ENCODE results near the gene PPP2R5D.
"Not testable (repeated sequence)": the region's sequence is repeated elsewhere in the genome, so short reads cannot be mapped to it uniquely, and the experiment has no call there.

Gene PPP2R5D

DNA sequence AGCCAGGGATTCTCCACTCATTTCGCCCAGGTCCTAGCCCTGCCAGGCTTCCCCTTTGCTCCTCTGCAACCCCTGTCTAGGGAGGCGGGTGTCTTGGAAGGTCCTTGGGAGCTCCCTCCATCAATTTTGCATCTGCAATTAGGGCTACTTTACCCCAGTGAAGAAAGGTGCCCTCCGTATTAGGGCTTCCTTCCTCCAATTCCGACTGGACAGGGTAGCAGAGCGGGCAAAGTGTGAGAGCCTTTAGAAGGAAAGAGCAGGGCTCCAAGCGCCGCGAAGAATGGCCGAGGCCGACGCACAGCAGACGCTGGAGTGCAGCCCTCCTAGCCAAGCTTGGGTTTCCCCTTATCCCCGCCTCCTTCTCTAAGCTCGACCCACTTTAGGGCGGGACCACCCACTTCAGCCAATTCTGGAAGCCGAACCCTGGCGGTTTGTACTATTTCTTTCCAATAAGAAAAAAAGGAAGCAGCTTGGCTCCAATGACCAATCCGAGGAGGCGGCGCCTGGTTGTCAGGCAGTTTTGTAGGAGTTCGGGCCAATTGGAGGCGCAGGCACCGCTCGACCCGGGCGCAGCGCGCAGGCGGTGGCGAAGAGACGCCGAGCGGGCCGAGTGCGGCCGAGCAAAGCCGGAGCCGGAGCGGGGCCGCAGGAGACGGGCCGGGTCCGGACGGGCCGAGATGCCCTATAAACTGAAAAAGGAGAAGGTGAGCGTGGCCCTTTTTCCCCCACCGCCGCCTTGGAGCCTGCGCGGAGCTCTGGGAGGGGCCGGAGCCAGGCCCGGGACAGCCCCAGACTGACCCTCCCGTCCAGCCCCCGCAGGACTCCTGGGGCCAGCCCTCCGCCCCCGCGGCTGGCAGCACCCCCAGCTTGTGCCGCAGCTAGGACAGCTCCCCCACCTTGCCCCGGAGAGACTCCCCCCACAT is at the start of gene PPP2R5D:
Gene PPP2R5D, plus strand, starts transcription at position 570 of the 923 bp plus-strand sequence. Its CDS starts 108 bp downstream, at position 678.
- peak; percentile 97 for DNase-seq (ENCODE audit: low read depth)

DNA sequence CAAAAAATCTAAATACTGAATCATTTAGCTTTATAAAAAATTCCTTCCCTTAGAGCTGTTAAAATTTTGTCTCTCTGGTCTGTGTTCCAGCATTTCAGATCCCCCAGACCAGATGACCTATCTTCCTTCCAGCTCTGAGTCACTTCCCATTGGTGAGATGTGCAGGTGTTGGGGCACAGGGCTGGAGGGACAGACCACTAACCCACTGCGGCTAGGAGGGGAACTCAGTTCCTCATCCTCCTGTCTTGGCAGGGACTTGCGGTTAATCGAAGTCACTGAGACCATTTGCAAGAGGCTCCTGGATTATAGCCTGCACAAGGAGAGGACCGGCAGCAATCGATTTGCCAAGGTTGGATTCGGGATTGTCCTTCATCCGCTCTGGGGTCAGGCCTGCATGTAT is 49.0 kb upstream of the PPP2R5D start:
- no peak for DNase-seq (ENCODE audit: low read depth)

DNA sequence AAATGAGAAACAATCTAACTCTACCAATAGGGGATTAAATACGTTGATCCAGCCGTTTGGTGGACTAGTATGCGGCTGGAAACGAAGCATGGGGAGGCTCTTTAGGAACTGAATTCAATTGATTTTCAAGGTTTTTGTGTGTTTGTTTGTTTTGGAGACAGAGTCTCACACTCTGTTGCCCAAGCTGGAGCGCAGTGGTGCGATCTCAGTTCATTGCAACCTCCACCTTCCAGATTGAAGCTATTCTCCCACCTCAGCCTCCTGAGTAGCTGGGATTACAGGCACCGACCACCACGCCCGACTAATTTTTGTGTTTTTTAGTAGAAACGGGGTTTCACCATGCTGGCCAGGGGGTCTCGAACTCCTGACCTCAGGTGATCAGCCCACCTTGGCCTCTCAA is 48.0 kb upstream of the PPP2R5D start:
- no peak for DNase-seq (ENCODE audit: low read depth)

- no peak for DNase-seq (ENCODE audit: low read depth)
Observed at GRCh38 chr6:42937548-42938427, 46.6 kb upstream of the PPP2R5D start.

DNA sequence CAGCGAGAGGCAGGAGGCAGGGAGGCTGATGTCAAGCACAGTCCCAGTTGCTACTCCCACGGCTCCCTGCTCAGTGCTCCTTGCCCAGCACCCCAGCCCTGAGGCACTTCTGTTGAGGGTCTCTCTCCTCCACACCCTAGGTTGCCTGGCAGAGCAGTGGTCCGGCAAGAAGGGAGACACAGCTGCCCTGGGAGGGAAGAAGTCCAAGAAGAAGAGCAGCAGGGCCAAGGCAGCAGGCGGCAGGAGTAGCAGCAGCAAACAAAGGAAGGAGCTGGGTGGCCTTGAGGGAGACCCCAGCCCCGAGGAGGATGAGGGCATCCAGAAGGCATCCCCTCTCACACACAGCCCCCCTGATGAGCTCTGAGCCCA is 46.0 kb upstream of the PPP2R5D start:
- no peak for DNase-seq (ENCODE audit: low read depth)

DNA sequence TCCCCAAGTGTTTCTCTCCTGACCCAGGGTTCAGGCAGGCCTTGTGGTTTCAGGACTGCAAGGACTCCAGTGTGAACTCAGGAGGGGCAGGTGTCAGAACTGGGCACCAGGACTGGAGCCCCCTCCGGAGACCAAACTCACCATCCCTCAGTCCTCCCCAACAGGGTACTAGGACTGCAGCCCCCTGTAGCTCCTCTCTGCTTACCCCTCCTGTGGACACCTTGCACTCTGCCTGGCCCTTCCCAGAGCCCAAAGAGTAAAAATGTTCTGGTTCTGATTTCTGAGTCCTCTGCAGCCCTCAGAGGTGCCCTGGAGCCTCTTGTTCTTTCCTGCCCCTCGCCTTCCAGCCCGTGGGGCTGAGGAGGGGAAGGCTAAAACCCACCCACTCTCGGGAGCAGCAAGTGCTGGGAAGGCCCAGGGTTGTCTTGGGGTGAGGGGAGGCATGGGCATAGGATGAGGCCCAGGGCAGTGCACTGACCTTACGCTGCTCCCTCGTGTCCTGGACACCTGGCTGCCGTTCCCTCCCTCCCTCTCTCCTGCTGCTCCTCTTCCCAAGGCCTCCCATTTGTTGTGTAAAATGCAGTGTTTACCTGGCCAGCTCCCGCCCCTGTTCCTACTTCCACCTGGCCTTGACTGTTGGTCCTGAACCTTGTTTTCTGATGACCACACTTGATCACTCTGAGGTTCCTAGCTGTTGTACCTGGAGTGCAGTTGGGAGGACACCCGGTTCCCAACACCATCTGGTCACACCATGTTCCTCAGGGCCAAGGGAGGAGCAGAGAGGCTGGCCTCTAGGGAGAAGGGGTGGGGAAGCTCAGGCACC is 45.2 kb upstream of the PPP2R5D start:
- no peak for DNase-seq (ENCODE audit: low read depth)

DNA sequence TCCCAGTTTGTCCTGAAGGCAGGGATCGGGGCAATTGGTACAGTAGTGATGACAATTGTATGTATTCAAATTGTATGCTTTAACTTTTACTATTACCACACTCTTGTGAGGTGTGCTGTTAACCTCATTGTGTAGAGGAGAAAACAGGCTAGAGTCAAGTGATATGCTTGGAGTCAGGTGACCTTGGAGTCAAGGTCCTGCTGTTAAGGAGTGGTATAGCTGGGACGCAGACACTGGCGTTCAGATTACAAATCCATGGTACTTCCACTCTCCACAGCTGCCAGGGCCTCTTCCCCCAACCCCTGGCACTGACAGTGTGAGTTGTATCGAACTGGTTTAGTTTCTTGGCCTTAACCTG is 44.6 kb upstream of the PPP2R5D start:
- DNase-seq (ENCODE audit: low read depth), result no peak

DNA sequence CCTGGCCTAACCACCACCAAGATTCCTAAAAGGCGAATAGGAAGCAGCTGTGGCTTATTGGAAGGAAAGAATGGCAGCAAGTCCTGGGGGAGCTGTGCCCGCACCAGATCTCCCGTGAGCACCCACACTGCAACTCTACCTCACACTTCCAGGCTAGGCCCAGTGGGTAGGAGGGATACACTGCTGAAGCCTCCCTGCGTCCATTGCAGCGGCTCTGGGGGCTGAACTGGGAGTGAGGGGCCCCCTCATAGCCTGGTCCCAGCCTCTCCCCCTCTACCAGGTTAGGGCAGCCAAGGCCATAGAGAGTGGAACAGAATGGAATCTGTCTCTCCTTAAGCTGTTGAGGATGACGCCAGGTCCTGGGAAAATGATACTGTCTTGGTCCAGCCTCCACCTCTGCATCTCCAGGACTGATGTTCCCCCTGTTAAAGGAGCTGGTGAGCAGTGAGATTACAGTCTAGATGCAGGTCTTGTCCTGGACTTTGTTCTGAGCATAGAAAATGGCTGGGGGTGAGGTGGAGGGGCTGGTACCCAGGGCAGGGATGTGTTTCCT is 43.8 kb upstream of the PPP2R5D start:
- no peak for DNase-seq (ENCODE audit: low read depth)

DNA sequence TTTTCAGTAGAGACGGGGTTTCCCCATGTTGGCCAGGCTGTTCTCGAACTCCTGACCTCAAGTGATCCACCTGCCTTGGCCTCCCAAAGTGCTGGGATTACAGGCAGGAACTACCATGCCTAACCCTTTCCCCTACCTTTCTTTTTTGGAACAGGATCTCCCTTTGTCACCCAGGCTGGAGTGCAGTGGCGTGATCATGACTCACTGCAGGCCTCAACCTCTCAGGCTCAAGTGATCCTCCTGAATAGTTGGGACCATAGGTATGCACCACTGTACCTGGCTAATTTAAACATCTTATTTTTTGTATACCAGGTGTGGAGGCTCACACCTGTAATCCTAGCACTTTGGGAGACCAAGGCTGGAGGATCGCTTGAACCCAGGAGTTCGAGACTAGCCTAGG is 43.0 kb upstream of the PPP2R5D start:
- not testable (repeated sequence) for DNase-seq (ENCODE audit: low read depth)

- DNase-seq (ENCODE audit: low read depth), result no peak
Observed at GRCh38 chr6:42942444-42942843, 41.9 kb upstream of the PPP2R5D start.

DNA sequence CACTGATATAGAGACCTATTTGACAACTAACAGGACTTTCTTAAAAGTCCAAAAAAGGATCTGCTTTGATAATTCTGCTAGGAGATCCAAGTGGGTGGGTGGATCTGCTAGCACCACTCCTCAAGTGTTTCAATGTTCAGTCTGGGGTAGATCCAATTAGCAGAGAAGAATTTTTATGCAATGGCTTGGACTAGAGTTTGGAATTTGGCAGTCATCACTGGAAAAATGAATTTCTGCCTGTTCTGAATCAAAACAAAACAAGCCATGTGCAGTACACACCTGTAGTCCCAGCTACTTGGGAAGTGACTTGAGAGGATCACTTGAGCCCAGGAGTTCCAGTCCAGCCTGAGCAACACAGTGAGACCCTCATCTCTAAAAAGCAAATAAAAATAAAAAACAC is 36.4 kb upstream of the PPP2R5D start:
- no peak for DNase-seq (ENCODE audit: low read depth)

DNA sequence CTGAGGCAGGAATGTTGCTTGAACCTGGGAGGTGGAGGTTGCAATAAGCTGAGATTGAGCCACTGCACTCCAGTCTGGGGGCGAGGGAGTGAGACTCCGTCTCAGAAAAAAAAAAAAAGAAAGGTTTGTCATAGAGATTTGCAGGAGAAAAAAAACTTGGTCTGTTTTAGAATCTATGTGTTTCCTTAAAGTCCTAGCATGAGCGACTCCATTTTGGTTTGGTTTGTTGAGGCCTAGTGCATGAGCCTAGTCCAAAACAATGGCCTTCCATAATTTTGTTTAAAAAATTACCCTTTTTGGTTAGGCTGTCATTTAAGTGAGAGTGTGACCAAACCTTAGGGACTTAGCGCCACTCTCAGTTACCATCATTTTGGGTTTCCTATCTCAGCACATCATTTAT is 32.0 kb upstream of the PPP2R5D start:
- DNase-seq (ENCODE audit: low read depth), result no peak

DNA sequence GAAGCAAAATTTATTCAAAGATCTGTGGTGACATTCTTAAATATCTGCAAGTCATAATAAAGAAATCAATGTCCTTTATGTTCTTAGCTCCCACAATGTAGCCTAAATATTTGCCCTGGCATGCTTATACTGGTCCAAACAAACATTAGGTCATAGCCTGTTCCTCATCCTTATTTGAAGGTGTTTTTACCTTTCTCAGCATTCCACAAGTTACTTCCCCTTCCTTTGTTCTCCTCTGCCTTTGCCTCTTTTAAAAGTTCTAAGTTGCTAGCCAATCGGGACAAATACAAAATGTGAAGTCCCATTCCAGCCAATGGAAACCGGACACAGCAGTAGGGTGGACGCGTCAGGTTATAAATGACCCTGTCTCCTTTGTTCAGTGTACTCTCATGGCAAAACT is 30.0 kb upstream of the PPP2R5D start:
- DNase-seq (ENCODE audit: low read depth), result not testable (repeated sequence)

DNA sequence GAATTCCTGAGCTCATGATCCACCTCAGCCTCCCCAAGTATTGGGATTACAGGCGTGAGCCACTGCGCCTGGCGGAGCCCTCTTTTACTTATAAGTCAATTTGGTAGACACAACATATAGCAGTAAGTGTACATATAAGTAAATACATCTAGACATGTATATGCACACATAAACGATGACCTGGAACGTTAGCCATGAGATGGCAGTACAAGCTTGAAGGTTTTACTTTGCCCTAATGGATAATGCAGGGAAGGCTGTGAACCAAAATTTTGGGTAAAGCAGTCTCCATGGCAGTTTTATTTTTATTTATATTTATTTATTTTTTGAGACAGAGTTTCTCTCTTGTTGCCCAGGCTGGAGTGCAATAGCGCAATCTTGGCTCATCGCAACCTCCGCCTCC is 26.2 kb upstream of the PPP2R5D start:
- no peak for DNase-seq (ENCODE audit: low read depth)

- DNase-seq (ENCODE audit: low read depth), result no peak
Observed at GRCh38 chr6:42959917-42960242, 24.5 kb upstream of the PPP2R5D start.

DNA sequence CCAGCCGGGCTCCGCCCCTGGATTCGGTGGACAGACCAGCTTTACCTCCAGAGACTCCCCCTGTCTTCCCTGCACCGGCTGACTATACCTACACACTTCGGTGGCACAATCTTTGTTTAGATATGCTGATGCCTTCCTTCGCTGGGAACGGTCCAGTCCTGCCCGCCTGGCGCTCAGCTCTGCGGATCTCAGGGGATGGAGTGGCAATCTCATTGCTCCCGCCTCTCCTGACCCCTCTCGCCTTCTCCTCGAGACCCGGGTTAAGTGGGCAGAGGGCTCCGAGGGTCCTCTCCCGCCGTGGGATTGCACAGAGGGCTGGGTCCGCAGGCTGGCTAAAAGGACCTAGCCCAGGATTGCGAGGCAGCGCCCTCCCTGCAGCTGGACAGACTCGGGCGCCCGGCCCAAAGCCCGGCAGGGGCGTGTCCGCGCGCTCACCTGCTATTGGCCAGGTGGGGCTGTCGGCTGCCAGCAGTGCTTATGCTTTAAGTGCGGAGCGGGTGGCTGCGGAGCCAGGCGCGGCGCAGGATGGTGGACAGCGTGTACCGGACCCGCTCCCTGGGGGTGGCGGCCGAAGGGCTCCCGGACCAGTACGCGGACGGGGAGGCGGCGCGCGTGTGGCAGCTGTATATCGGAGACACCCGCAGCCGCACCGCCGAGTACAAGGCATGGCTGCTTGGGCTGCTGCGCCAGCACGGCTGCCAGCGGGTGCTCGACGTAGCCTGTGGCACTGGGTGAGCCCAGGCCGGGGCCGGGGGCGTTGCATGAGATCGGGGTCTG is 23.9 kb upstream of the PPP2R5D start, which contains the start of gene GNMT:
Gene GNMT, plus strand, starts transcription at position 512 of the 777 bp plus-strand sequence. Its CDS starts 14 bp downstream, at position 526.
- DNase-seq (ENCODE audit: low read depth), result no peak

DNA sequence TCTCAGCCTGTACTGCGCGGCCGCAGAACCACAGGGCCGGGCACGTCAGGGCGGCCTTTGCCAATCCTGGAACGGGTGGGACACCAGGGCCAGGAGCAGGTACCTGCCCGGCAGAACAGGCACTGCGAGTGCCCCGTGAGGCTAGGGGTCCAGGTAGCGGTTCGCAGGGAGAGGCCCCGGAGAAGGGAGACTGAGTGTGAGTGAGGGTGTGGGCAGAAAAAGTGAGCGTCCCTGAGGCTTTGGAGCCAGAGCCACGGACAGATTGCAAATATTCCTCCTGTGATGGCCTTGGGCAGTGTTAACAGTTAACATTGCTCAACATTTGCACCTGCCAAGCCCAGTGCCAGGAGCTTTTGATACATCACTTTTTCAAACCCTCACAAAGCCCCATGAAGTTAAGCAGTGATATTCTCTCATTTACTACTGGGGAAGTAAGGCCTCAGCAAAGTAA is 23.3 kb upstream of the PPP2R5D start:
- no peak for DNase-seq (ENCODE audit: low read depth)

DNA sequence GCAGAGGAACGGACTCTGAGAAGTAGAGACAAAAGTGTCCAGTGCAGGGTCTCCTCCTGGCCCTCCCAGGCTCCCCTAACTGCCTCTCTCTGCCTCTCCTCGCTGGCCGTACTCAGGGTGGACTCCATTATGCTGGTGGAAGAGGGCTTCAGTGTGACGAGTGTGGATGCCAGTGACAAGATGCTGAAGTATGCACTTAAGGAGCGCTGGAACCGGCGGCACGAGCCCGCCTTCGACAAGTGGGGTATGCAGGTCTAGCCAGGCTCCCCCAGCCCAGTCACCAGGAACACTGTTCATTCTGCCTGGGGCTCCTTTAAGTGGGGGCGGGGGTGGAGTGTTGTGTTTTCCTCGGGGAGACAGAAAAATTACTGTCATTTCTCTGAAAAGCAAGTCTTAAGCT is 22.3 kb upstream of the PPP2R5D start:
- DNase-seq (ENCODE audit: low read depth), result no peak

- no peak for DNase-seq (ENCODE audit: low read depth)
Observed at GRCh38 chr6:42962502-42963178, 21.7 kb upstream of the PPP2R5D start.

DNA sequence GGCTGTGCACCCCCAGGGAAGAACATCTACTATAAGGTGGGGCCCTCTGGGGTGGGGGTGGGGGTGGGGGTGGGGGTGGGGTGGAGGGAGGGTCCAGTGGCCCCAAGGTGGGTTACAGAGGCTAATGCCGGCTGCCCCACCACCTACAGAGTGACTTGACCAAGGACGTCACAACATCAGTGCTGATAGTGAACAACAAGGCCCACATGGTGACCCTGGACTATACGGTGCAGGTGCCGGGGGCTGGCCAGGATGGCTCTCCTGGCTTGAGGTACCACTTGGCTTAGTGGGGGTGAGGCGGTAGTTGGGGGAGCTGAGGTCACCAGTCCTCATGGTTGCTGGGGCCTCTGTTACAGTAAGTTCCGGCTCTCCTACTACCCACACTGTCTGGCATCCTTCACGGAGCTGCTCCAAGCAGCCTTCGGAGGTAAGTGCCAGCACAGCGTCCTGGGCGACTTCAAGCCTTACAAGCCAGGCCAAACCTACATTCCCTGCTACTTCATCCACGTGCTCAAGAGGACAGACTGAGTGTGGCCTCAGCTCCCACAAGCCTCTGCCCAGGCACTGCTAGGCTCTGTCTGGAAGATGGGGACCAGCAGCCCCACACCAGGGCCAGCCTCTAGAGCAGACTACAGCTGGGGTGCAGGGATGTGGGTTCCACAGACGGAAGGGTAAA is 21.1 kb upstream of the PPP2R5D start:
- no peak for DNase-seq (ENCODE audit: low read depth)
